H1 (cell line): ENCODE data around the gene CTCF. TPM values are rescaled to one million over a fixed set of nuclear protein-coding genes. Genes with fewer than 3 reads are reported as not detected.

ENCODE experiments used
- CTCF ChIA-PET: fragments of 300-600 bp; sonication (Branson Sonifier 250); formaldehyde crosslinking; loops from one replicate; lab custom pipeline; 2021; ENCODE audit not compliant: partially characterized antibody; lab: Charles Lee
- POLR2A ChIA-PET: fragments of 300-600 bp; sonication (Branson Sonifier 250); formaldehyde crosslinking; loops from one replicate; lab custom pipeline; 2021; ENCODE audit warnings: inconsistent platforms; ENCODE audit not compliant: partially characterized antibody; lab: Charles Lee
- DNase-seq, 2 experiments: peaks; one replicate each; pipeline versions ENCODE4 v3.0.0 to v3.0.0-alpha.2; 2010 to 2022; ENCODE audit warnings: low spot score in 2 of 2, low read depth in 1 of 2, mixed read lengths in 1 of 2
- FAIRE-seq: peaks from 2 replicates; lab custom pipeline; 2011; peaks lifted over from hg19 to GRCh38; lab: Jason Lieb, UNC
- H2AFZ ChIP-seq: 2 replicates; pipeline ENCODE4 v1.8.1; 2012; ENCODE audit warnings: low read length, inconsistent platforms
- H2AK5ac ChIP-seq: 2 replicates; pipeline ENCODE4 v1.6.1; 2013; ENCODE audit warnings: low read depth, low read length
- H2BK120ac ChIP-seq: replicated peaks from 2 replicates; pipeline ENCODE3; 2013; ENCODE audit warnings: low read depth, low read length, inconsistent platforms
- H2BK12ac ChIP-seq: 2 replicates; pipeline ENCODE4 v1.6.1; 2013; ENCODE audit warnings: low read depth, low read length
- H2BK15ac ChIP-seq: 2 replicates; pipeline ENCODE4 v1.6.1; 2013; ENCODE audit warnings: low read length
- H2BK20ac ChIP-seq: 2 replicates; pipeline ENCODE4 v1.6.1; 2013; ENCODE audit warnings: low read length
- H2BK5ac ChIP-seq: 2 replicates; pipeline ENCODE4 v1.6.1; 2013; ENCODE audit warnings: low read depth, low read length
- H3K14ac ChIP-seq: 2 replicates; pipeline ENCODE4 v1.6.1; 2013; ENCODE audit warnings: inconsistent platforms; ENCODE audit not compliant: insufficient read length
- H3K18ac ChIP-seq: 2 replicates; pipeline ENCODE4 v1.6.1; 2013; ENCODE audit warnings: low read length; ENCODE audit errors: extremely low read depth
- H3K23ac ChIP-seq: 2 replicates; pipeline ENCODE4 v1.6.1; 2013; ENCODE audit warnings: inconsistent platforms; ENCODE audit not compliant: insufficient read length
- H3K23me2 ChIP-seq: 2 replicates; pipeline ENCODE4 v1.6.1; 2013; ENCODE audit warnings: low read depth, low read length
- H3K27ac ChIP-seq: 2 replicates; pipeline ENCODE4 v1.6.1; 2011; ENCODE audit warnings: low read depth, low read length, inconsistent platforms
- H3K27me3 ChIP-seq, 4 experiments: replicated peaks in 1 of 4; 1 replicate in 1 of 4; 2 replicates in 3 of 4; pipeline versions ENCODE4 v1.6.1 to v1.8.1; 2011 to 2013; ENCODE audit warnings: low read length in 3 of 4, mild to moderate bottlenecking in 3 of 4, inconsistent platforms in 2 of 4, mixed read lengths in 2 of 4, moderate library complexity in 1 of 4; ENCODE audit not compliant: control insufficient read depth in 3 of 4, insufficient read depth in 3 of 4; ENCODE audit errors: extremely low read depth in 1 of 4
- H3K36me3 ChIP-seq, 4 experiments: 2 replicates each; pipeline versions ENCODE4 v1.6.1 to v1.8.1; 2011 to 2013; ENCODE audit warnings: mild to moderate bottlenecking in 4 of 4, low read length in 3 of 4, moderate library complexity in 2 of 4, control low read depth in 1 of 4, inconsistent platforms in 1 of 4; ENCODE audit not compliant: insufficient read depth in 4 of 4, control insufficient read depth in 2 of 4
- H3K4ac ChIP-seq: replicated peaks from 2 replicates; pipeline ENCODE3; 2013; ENCODE audit warnings: low read length, low read depth, mixed read lengths, inconsistent platforms; ENCODE audit not compliant: insufficient read length
- H3K4me1 ChIP-seq, 4 experiments: replicated peaks in 1 of 4; 1 replicate in 1 of 4; 2 replicates in 3 of 4; pipeline versions ENCODE4 v1.6.1 to v1.8.1; 2011 to 2013; ENCODE audit warnings: low read length in 3 of 4, inconsistent platforms in 2 of 4, mixed read lengths in 1 of 4; ENCODE audit not compliant: insufficient read depth in 4 of 4, control insufficient read depth in 3 of 4
- H3K4me2 ChIP-seq, 2 experiments: 2 replicates each; pipeline versions ENCODE4 v1.6.1 to v1.8.1; 2011 to 2013; ENCODE audit warnings: low read depth in 2 of 2, low read length in 2 of 2, control low read depth in 1 of 2, inconsistent platforms in 1 of 2, mild to moderate bottlenecking in 1 of 2; ENCODE audit not compliant: insufficient read depth in 1 of 2
- H3K4me3 ChIP-seq, 4 experiments: fragments of 200-600, 300-600 bp in 1 of 4; sonication (generic), shearing (Covaris generic), sonication (Bioruptor Twin) in 1 of 4; 2 replicates each; pipeline versions ENCODE4 v1.5.1 to v1.8.1; 2011 to 2016; ENCODE audit warnings: low read length in 4 of 4, low read depth in 3 of 4, control low read depth in 2 of 4, inconsistent platforms in 2 of 4, mild to moderate bottlenecking in 2 of 4, mixed read lengths in 1 of 4, moderate library complexity in 1 of 4; ENCODE audit not compliant: insufficient read depth in 2 of 4; ENCODE audit errors: extremely low read depth in 1 of 4
- H3K56ac ChIP-seq: replicated peaks from 2 replicates; pipeline ENCODE3; 2013; ENCODE audit warnings: low read depth, mild to moderate bottlenecking, mixed read lengths, low read length, inconsistent platforms; ENCODE audit not compliant: insufficient read length
- H3K79me1 ChIP-seq: 2 replicates; pipeline ENCODE4 v1.6.1; 2013; ENCODE audit warnings: low read depth, low read length, control low read depth
- H3K79me2 ChIP-seq, 2 experiments: 2 replicates each; pipeline versions ENCODE4 v1.6.1 to v1.8.1; 2012 to 2013; ENCODE audit warnings: low read length in 2 of 2, mild to moderate bottlenecking in 2 of 2, inconsistent platforms in 1 of 2; ENCODE audit not compliant: insufficient read depth in 2 of 2, control insufficient read depth in 1 of 2
- H3K9ac ChIP-seq, 4 experiments: replicated peaks in 1 of 4; 1 replicate in 1 of 4; 2 replicates in 3 of 4; pipeline versions ENCODE4 v1.6.1 to v1.8.1; 2011 to 2013; ENCODE audit warnings: low read depth in 3 of 4, low read length in 3 of 4, control low read depth in 2 of 4, mild to moderate bottlenecking in 2 of 4, moderate library complexity in 2 of 4, inconsistent platforms in 1 of 4; ENCODE audit errors: extremely low read depth in 1 of 4
- H3K9me3 ChIP-seq, 2 experiments: 2 replicates each; pipeline versions ENCODE4 v1.6.1 to v1.8.1; 2012 to 2013; ENCODE audit warnings: mild to moderate bottlenecking in 2 of 2, moderate library complexity in 2 of 2, control low read depth in 1 of 2, inconsistent platforms in 1 of 2, low read depth in 1 of 2, low read length in 1 of 2, mixed read lengths in 1 of 2; ENCODE audit not compliant: insufficient read depth in 2 of 2
- H4K20me1 ChIP-seq, 2 experiments: replicated peaks in 1 of 2; 2 replicates each; pipeline versions ENCODE3 to v1.8.1; 2011 to 2013; ENCODE audit warnings: inconsistent platforms in 2 of 2, low read length in 2 of 2, mild to moderate bottlenecking in 1 of 2; ENCODE audit not compliant: insufficient read depth in 2 of 2, control insufficient read depth in 1 of 2
- H4K5ac ChIP-seq: 2 replicates; pipeline ENCODE4 v1.6.1; 2013; ENCODE audit warnings: low read length, low read depth, mixed read lengths, inconsistent platforms; ENCODE audit not compliant: insufficient read length
- H4K8ac ChIP-seq: 2 replicates; pipeline ENCODE4 v1.8.0; 2013; ENCODE audit warnings: mild to moderate bottlenecking, moderate library complexity, low read length, inconsistent platforms; ENCODE audit not compliant: insufficient read depth; ENCODE audit errors: extremely low read depth
- H4K91ac ChIP-seq: replicated peaks from 2 replicates; pipeline ENCODE3; 2013; ENCODE audit warnings: low read length, mixed read lengths, inconsistent platforms; ENCODE audit not compliant: insufficient read length
- CREB1 ChIP-seq: IDR thresholded peaks from 2 replicates; pipeline ENCODE4 v1.6.1; 2012; ENCODE audit warnings: inconsistent platforms
- WGBS, 2 experiments: shearing (Covaris generic) in 1 of 2; methylation state at CpG; one replicate each; pipeline versions ENCODE4 v1.1.6 to v1.1.7; 2013 to 2015; ENCODE audit warnings: low lambda C conversion rate in 2 of 2, mixed read lengths in 2 of 2, inconsistent platforms in 1 of 2, low coverage in 1 of 2, missing lambda C conversion rate in 1 of 2; ENCODE audit not compliant: insufficient replicate concordance in 2 of 2, insufficient coverage in 1 of 2, insufficient read length in 1 of 2; ENCODE audit errors: extremely low coverage in 1 of 2, missing lambda C conversion rate in 1 of 2; 5-methylcytosine and 5-hydroxymethylcytosine counted together
- polyA plus RNA-seq, 7 experiments: library from polyadenylated mRNA; depleted of rRNA in 3 of 7; stranded (reverse) in 5 of 7; unstranded in 2 of 7; fragments of >200 nt in 5 of 7; fragments of 200-250 nt in 2 of 7; gene quantifications; 1 replicate in 5 of 7; 2 replicates in 1 of 7; 4 replicates in 1 of 7; pipeline versions ENCODE4 v1.2.1 to v1.2.3, GENCODE V29; 2011 to 2013; ENCODE audit warnings: missing spikeins in 2 of 7, mixed read lengths in 2 of 7
- total RNA-seq: library from RNA; stranded (reverse); fragmentation: NEBNext Ultra II Directional; extraction: Animal tissue kit (Norgen Biotek cat#: 25700); gene quantifications from 2 replicates; pipeline ENCODE4 v1.2.1, GENCODE V29; 2021

CTCF gene
- total and polyA plus RNA-seq, 2 of the 8 experiments (the other 6 are each of a cell fraction or from before 2014, with no cell fraction given), result 32.4 to 66.0 TPM

- Histone ChIP-seq H4K8ac (no peak overlapping the region), H3K36me3 (peaks cover 0 to 4% (median 2%) of the 10 kb centered on the region in 4 experiments; a peak in 1 of 8 replicates), H4K91ac (no peak overlapping the region)
- TF ChIP-seq CREB1, result no peak
- TF ChIP-seq, all 59 proteins: peak for 0
- Histone ChIP-seq H3K79me2 (no peaks in the 10 kb centered on the region), H3K79me1 (no peaks in the 10 kb centered on the region; the same call in 1 of the 2 replicates), H2BK120ac (no peak overlapping the region), H3K4me3 (no peak overlapping the region), H3K27me3 (peaks cover 0 to 13% (median 10%) of the 10 kb centered on the region in 4 experiments; a peak in 4 of 7 replicates), H4K20me1 (peaks cover 6 to 10% of the 10 kb centered on the region in 2 experiments), H3K4me1 (peaks cover 0 to 16% (median 10%) of the 10 kb centered on the region in 4 experiments; a peak in 5 of 7 replicates), H3K14ac (no peak overlapping the region), H2AK5ac (no peak overlapping the region), H3K23me2 (peaks cover 21% of the 10 kb centered on the region), H4K5ac (no peak overlapping the region), H3K9me3 (no peaks in the 10 kb centered on the region), H3K9ac (no peak overlapping the region), H2BK12ac (no peak overlapping the region), H2BK20ac (no peak overlapping the region), H3K18ac (no peak overlapping the region), H3K23ac (no peak overlapping the region), H2BK5ac (no peak overlapping the region), H3K4ac (no peak overlapping the region), H2BK15ac (no peak overlapping the region), H3K56ac (no peak overlapping the region), H3K4me2 (no peak overlapping the region), H2AFZ (no peak overlapping the region), H3K27ac (no peak overlapping the region)
- 95% methylated on average over 16 of the region's 16 CpGs; no CpG with 5 or more reads in 1 of the 2 experiments for WGBS, 2 experiments
- FAIRE-seq, result no peak
- POLR2A ChIA-PET, result interaction anchor here (1.4 to 1.8 kb wide), 4 partner anchors 93 to 118 kb away, joined by 3 to 4 read pairs (median 4); partner anchors contain the start of gene CTCF
- CTCF ChIA-PET, result interaction anchor here (1.0 to 13.7 kb wide), 5 partner anchors 11 to 143 kb away, joined by 4 to 202 read pairs (median 10); partner anchors contain the start of gene CARMIL2
- DNase-seq, result no peak
These were observed 94.8 kb downstream of the CTCF start for GRCh38 chr16:67657017-67657608.
